Heart right ventricle (tissue), 16 donors: ENCODE data around the gene MXD1. TPM values are rescaled to one million over a fixed set of nuclear protein-coding genes. Genes with fewer than 3 reads are reported as not detected.

Experiments used
- ATAC-seq, 8 donors: fragments of 200-7000 bp; cut with Tn5 transposase; one replicate each; pipeline ENCODE4 v1.9.1; 2020; ENCODE audit warnings: mild to moderate bottlenecking in 8 of 8, moderate library complexity in 8 of 8, moderate number of reproducible peaks in 1 of 8
- DNase-seq, 2 donors: peaks; one replicate each; pipeline ENCODE4 v3.0.0-alpha.2; 2020
- H3K27ac ChIP-seq, 10 donors: fragments of 200-600 bp; sonication (generic) in 2 of 10; one replicate each; pipeline versions ENCODE4 v1.5.0 to v1.8.0; 2020 to 2022; ENCODE audit warnings: mild to moderate bottlenecking in 3 of 10
- H3K27me3 ChIP-seq, 7 donors: fragments of 200-600 bp; one replicate each; pipeline ENCODE4 v1.8.0; 2021 to 2022; ENCODE audit warnings: mild to moderate bottlenecking in 2 of 7
- H3K36me3 ChIP-seq, 9 donors: fragments of 200-600 bp; sonication (generic) in 1 of 9; one replicate each; pipeline versions ENCODE4 v1.5.0 to v1.8.0; 2020 to 2022; ENCODE audit warnings: mild to moderate bottlenecking in 2 of 9
- H3K4me1 ChIP-seq, 9 donors: fragments of 200-600 bp; sonication (generic) in 1 of 9; one replicate each; pipeline versions ENCODE4 v1.5.0 to v1.8.0; 2020 to 2022; ENCODE audit warnings: mild to moderate bottlenecking in 4 of 9
- H3K4me3 ChIP-seq, 10 donors: fragments of 200-600 bp; sonication (generic) in 2 of 10; one replicate each; pipeline versions ENCODE4 v1.5.0 to v1.8.0; 2020 to 2022; ENCODE audit warnings: mild to moderate bottlenecking in 7 of 10, moderate library complexity in 2 of 10
- H3K9me3 ChIP-seq, 11 donors: fragments of 200-600 bp in 10 of 11; sonication (generic) in 2 of 11; one replicate each; pipeline versions ENCODE4 v1.5.0 to v1.8.0; 2013 to 2022; ENCODE audit warnings: mild to moderate bottlenecking in 2 of 11, control low read depth in 1 of 11, moderate library complexity in 1 of 11
- WGBS, 2 donors: extraction: QIAGEN DNeasy Blood & Tissue Kit; methylation state at CpG; one replicate each; pipeline ENCODE4 v1.1.7; 2013; ENCODE audit warnings: inconsistent platforms in 1 of 2; 5-methylcytosine and 5-hydroxymethylcytosine counted together
- intact Hi-C, 10 donors: fragments of 100-400 bp; cut with DNase I; formaldehyde crosslinking; loops; one replicate each; pipeline versions ENCODE4 v1.11.1 to v1.14.2; 2022
- polyA plus RNA-seq, 2 donors: library from polyadenylated mRNA; stranded (reverse); fragments of 200-250 nt; gene quantifications; one replicate each; pipeline ENCODE4 v1.2.3, GENCODE V29; 2013
- total RNA-seq, 10 donors: library from RNA; stranded (reverse); fragmentation: NEBNext Ultra II Directional in 3 of 10; extraction: Animal tissue kit (Norgen Biotek cat#: 25700) in 3 of 10; gene quantifications; one replicate each; pipeline versions ENCODE4 v1.2.1 to v1.2.4, GENCODE V29; 2021 to 2023
- TF ChIP-seq, protein P1 (sequence below), 9 donors: fragments of 200-600 bp; sonication (generic) in 2 of 9; IDR thresholded peaks; one replicate each; pipeline versions ENCODE4 v1.5.0 to v1.8.0; 2021 to 2022; ENCODE audit warnings: antibody characterized with exemption in 9 of 9, mild to moderate bottlenecking in 5 of 9, moderate library complexity in 1 of 9
- donor health status: Arrhythmogenic right ventricular cardiomyopathy.
- donor health status: ischemic (EF 13 %, LVEDD 7.1; RV severe dilation, severe dysfunction).
- donor health status: healthy with polysubstance abuse.
- donor health status: DM: no; HTN: yes; CAD: no.
- donor health status: DM: no; HTN: no; CAD: no.
- donor health status: ischemic (EF 25% LVEDD 6.9; RV normal size, moderate dysfunction).
- donor health status: ischemic (EF 25% LVEDD 5.7; RV mildly dilated, moderate dysfunction).
- donor health status: healthy.
- donor health status: DM: yes; HTN: yes; CAD: no.
- donor health status: Ischemic cardiomyopathy.
- donor health status: ischemic (EF 35%, LVEDD 5.7; RV mildly dilated, moderate dysfunction).
- donor health status: nonischemic (EF 11% LVEDD 7.7; RV severe dilation, severe dysfunction).
- donor health status: DM: yes; HTN: yes; CAD: no.
- donor health status: PGD.
- donor health status: ischemic (EF 29% LVEDD 5.4; RV normal size, mild dysfunction).
- donor health status: nonischemic (EF 23%, LVEDD 6.1; RV moderate dilation, normal function).

Gene MXD1
- total and polyA plus RNA-seq, 12 donors = 2.0 to 11.6 (median 5.9) TPM

DNA sequence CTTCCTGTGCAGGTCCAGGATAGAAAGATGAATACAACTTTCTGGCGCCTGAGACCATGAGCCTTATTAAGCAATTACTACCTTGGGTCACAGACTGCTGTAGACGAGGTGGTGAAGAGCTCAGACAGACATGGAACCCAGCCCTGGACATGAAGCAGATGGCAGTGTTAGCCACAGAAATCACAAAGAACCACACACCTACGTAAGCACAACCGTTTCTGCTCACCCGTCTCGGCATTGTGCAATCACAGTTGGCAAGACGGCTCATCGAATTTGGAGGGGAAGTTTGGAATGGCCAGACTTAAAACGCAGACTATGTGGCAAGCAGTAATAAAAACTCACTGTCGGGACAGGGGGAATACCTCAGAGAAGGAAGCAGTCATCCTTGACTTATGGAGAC lies 70.8 kb downstream of the MXD1 start:
- 90 to 94% methylated on average over 10 of the region's 10 CpGs for WGBS, 2 donors
- peak overlapping the region in 2 of 10 donors; percentile 44 to 88 for H3K27ac ChIP-seq
- intact Hi-C loops = no loop called here

DNA sequence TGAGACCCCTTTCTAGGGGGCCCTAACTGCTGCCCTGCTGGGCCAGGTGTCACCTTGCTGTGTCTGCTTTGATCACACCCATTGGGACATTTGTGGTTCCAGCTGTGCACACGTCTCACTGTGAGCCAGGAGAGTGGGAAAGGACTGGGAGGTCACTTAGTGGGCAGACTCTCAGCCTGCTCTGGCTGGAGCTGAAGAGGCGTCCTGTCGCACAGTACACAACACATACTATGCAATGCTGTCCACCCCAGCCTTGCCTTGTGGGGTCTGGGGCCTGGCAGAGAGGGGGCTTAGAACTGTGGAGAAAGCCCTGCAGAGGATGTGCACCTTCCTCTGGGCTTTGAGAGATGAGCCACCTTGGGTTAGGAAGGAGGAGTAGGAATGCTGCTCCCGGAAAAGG lies 71.8 kb downstream of the MXD1 start:
- Histone ChIP-seq H3K4me1 (peaks cover 0 to 27% (median 0%) of the 10 kb centered on the region in 9 donors), H3K4me3 (no peak overlapping the region), H3K27me3 (no peaks in the 10 kb centered on the region), H3K27ac (peak overlapping the region in 1 of 10 donors; percentile 88), H3K36me3 (no peaks in the 10 kb centered on the region), H3K9me3 (no peaks in the 10 kb centered on the region)
- TF ChIP-seq, protein P1, sequence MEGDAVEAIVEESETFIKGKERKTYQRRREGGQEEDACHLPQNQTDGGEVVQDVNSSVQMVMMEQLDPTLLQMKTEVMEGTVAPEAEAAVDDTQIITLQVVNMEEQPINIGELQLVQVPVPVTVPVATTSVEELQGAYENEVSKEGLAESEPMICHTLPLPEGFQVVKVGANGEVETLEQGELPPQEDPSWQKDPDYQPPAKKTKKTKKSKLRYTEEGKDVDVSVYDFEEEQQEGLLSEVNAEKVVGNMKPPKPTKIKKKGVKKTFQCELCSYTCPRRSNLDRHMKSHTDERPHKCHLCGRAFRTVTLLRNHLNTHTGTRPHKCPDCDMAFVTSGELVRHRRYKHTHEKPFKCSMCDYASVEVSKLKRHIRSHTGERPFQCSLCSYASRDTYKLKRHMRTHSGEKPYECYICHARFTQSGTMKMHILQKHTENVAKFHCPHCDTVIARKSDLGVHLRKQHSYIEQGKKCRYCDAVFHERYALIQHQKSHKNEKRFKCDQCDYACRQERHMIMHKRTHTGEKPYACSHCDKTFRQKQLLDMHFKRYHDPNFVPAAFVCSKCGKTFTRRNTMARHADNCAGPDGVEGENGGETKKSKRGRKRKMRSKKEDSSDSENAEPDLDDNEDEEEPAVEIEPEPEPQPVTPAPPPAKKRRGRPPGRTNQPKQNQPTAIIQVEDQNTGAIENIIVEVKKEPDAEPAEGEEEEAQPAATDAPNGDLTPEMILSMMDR (IDR thresholded peaks at IDR 0.05) = no peak
- intact Hi-C loops = no loop called here
- ATAC-seq (no peak), DNase-seq (no peak)
- 89 to 93% methylated on average over 4 of the region's 4 CpGs for WGBS, 2 donors

More for the DNA sequence above, 70.8 kb downstream of the MXD1 start:
- no peak overlapping the region for H3K4me3 ChIP-seq
- no peaks in the 10 kb centered on the region for H3K36me3 ChIP-seq
- peak; percentile 23 to 38 for DNase-seq
- no peaks in the 10 kb centered on the region for H3K9me3 ChIP-seq
- TF ChIP-seq, protein P1 (IDR thresholded peaks at IDR 0.05) = peak in 1 of 9 donors; percentile 18
- no peaks in the 10 kb centered on the region for H3K27me3 ChIP-seq
- H3K4me1 ChIP-seq = peaks cover 0 to 24% (median 0%) of the 10 kb centered on the region in 9 donors
- peak in 6 of 8 donors; percentile 43 to 78 (median 59) for ATAC-seq

DNA sequence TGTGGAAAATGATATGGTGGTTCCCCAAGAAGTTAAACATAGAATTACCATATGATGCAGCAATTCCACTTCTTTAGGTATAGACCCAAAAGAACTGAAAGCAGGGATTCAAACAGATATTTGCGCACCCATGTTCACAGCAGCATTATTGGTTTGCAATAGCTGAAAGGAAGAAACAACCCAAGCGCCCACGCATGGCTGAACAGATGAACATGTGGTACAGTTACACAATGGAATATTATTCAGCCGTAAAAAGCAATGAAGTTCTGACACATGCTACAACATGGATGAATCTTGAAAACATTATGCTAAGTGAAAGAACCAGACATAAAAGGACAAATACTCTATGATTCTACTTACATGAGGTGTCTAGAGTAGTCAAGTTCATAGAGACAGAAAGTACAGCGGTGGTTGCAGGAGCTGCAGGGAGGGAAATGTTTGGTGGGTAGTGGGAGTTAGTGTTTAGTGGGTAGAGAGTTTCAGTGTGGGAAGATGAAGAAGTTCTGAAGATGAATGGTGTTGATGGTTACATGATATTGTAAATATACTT lies 73.3 kb downstream of the MXD1 start:
- 97 to 98% methylated on average over 5 of the region's 5 CpGs for WGBS, 2 donors
- intact Hi-C loops = no loop called here
- H3K27me3 ChIP-seq = no peaks in the 10 kb centered on the region

DNA sequence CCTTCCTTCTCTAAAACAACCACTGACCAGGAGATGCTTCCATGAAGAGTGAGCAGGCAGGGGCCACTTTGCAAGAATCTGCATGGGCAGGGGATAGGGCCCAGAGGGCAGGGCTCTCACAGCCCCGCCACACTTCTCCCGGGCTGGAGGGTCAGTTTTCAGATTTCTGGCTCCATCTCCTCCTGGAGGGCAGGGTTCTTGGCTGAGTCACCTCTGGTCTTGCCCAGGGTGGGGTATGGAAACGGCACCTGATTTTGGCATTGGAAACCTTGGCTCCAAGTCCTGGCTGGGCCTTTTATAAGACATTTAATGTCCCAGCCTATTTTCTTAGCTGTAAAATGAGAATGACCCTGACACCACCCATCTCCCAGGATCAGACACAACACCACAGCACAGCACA lies 74.1 kb downstream of the MXD1 start:
- 74 to 79% methylated on average over 3 of the region's 3 CpGs for WGBS, 2 donors
- no peaks in the 10 kb centered on the region for H3K27me3 ChIP-seq
- H3K27ac ChIP-seq = no peak overlapping the region
- intact Hi-C loops = no loop called here
- DNase-seq = no peak
- no peaks in the 10 kb centered on the region for H3K9me3 ChIP-seq
- peaks cover 0 to 25% (median 0%) of the 10 kb centered on the region in 9 donors for H3K4me1 ChIP-seq
- H3K4me3 ChIP-seq = no peak overlapping the region
- TF ChIP-seq, protein P1 (IDR thresholded peaks at IDR 0.05) = no peak
- no peak for ATAC-seq
- peaks cover 0 to 19% (median 0%) of the 10 kb centered on the region in 9 donors for H3K36me3 ChIP-seq

More for the DNA sequence above, 73.3 kb downstream of the MXD1 start:
- Histone ChIP-seq H3K4me3 (no peak overlapping the region), H3K27ac (no peak overlapping the region), H3K4me1 (peaks cover 0 to 32% (median 0%) of the 10 kb centered on the region in 9 donors), H3K36me3 (peaks cover 0 to 11% (median 0%) of the 10 kb centered on the region in 9 donors), H3K9me3 (no peaks in the 10 kb centered on the region)
- TF ChIP-seq, protein P1 (IDR thresholded peaks at IDR 0.05) = no peak
- no peak for DNase-seq
- ATAC-seq = no peak
